DLD1 (cell line): ENCODE results near the gene HAPLN3.

ENCODE experiments used
- in situ Hi-C: cut with HindIII; loops from 2 replicates; pipeline ENCODE4 v1.10.0; 2017; ENCODE audit warnings: low sequenced_read_pairs

Gene HAPLN3

DNA sequence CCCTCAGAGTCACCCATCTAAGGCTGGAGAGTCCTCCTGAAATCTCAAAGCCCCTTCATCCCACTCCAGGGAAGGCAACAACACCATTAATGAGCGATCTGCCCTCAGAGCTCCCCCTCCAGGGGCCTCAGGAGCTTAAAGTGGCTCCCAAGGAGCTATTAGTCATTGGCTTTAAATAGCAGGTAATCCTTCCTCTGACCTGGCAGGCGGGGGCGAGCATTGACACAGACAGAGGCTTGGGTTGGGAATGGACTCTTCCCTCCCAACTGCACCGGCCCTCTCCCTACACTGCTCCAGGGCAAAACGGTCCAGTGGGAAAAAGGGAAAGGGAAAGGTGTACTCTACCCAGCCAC is 16.4 kb upstream of the HAPLN3 start:
- in situ Hi-C loops, result no loop called here

DNA sequence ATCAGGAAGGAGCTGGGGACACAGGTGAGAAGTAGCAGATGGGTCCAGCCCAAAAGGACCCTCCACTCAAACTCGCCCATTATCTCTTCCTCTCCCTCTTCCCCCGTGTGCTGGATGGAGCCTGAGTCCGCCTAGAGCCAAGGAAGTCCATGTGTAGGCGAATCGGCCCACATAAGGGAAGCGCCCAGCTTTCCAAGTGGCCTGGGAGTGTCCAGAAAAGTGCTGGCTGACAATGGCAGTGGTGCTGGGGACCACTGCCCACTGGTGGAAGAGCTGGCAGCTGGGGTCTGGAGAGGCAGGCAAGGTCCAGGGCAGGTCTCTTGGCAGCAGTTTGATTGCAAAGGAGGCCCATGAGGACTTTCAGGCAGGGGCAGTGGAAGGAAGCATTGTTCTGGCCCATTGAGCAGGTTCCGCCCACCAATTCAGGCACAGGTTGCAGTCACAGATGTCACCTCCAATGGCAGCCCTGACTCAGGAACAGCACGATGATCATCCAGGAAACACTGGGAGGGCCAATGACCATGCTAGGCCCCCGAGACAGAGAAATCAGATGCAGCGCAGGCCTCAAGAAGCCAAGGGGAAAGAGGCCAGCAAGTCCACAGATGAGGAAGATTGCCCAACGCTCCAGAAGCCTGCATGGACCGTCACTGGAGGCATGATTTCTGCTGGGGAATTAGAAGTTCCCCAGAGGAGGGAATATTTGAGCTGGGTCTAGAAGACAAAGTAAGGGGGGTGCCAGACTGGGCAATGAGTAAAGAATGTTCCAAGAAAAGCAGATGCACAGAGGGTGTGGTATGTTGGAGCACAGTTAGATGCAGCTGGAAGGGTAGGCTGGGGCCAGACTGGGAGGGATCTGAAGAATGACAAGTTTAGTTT is 14.8 kb upstream of the HAPLN3 start:
- in situ Hi-C loops, result loop anchor here (5.0 kb wide), 1 partner anchor 107 kb away; no protein-coding TSS in a partner anchor

DNA sequence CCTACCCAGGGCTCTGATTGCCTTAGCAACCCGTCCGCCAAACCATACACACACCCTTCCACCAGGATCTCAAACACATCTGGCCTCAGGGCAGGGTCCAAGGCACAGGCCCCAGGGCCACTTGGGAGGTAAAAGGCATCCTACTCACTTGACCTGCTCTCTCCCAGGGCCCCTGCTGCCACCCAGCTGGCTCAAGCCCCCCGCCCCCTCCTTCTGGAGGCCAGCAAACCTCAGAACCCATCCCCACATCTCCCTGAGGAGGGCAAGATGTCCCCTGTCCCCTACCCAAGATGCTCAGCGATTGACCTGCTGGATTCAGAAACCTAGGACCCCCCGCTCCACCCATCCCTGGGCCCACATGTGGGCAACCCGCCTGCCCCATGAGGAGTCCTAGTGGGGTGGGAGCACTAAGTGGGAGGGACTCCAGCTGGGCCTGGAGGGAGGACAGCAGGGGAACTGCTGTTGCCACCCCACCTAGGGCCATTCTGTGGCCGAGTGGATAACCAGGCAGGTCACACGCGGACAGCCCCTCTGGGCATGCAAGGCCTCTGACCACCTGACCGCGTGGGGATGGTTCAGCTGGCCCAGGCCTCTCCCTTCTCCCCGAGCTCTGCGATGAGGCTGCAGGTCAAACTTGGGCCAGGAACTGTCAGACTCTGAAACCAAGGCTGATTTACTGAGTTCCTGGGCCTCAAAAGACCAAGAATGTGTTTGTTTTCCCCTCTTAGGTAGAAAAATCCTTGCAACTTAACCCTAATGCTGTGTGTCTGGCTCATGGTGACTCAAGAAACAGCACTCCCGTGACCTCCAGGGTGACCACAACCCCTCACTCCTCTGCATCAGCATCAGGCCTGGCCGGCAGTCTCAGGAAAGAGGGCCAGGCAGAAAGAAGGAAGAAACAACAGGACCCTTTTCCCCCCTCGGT is 13.6 kb upstream of the HAPLN3 start:
- in situ Hi-C loops, result loop anchor here (5.0 kb wide), 1 partner anchor 108 kb away; no protein-coding TSS in a partner anchor

DNA sequence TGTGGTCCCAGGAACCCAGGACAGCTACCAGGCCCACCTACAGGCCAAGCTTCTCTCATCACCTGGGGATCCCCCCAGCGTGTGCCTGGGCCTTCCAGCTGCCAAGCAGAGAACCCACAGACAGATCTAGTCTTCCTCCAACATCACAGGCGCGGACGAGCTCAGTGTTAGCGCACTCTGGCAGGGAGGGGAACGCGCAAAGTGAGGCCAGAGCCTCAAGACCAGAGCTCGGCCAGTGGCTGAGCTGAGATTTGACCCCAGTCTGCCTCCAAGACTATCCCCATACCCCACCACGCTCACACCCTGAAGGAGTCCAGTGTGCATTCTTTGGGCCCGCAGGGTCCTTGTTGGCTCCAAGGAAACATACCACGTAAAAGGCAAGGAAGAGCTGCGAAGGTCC is 12.8 kb upstream of the HAPLN3 start:
- in situ Hi-C loops, result loop anchor here (5.0 kb wide), 1 partner anchor 109 kb away; no protein-coding TSS in a partner anchor

DNA sequence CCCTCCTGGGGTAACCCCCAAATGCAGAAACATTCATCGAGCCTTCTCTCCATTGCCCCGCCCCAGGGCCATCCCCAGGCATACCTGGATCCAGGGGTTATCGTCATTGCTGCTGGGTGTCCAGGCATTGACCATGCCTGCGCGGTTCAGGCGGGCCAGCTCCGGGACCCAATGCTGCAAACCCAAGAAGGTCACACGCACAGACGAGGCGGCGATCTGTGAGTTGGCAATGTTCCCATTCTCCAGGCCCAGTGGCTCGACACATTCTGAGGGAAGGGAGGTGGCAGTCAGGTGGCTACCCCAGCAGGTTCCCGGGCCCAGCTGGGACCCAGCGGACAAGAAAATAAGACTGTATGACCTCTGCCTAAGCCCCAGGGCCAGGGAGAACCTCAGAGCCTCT is 11.8 kb upstream of the HAPLN3 start:
- in situ Hi-C loops, result loop anchor here (5.0 kb wide), 1 partner anchor 110 kb away; no protein-coding TSS in a partner anchor

DNA sequence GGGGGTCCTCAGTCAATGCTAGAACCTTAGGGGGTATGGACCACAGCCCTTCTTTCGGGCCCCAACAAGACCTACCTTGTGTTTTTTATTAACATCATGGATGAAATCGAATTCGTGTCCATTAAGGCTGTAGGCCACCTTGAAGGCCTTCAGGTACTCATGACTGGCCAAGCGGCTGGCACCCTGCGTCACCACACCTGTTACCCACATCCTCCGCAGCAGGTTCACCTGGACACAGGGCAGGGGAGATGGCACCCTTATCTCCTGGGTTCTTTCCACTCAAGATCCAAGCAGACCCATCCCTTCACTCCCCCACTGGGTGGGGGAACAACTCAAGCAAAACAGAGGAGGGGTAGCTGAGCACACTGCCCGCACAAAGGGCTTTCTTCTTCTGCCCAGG is 11.2 kb upstream of the HAPLN3 start:
- in situ Hi-C loops, result loop anchor here (5.0 kb wide), 1 partner anchor 111 kb away; no protein-coding TSS in a partner anchor

DNA sequence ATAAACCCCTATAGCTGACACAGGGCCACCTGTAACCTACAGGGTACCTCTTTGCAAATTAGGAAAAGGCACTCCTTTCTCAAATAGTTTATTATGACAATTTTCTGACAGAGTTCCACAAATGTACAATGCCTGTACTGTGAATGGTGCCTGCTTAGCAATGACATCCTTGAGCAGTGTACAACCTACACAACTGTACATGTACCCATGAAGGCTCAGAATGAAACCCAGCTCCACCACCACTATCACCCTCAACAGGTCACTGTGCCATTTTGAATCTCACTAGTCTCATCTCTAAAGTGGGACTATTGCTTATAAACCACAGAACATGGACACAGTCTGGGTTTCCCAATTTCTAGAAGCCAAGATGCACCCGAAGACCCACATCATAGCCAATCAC is 10.8 kb upstream of the HAPLN3 start:
- in situ Hi-C loops, result loop anchor here (5.0 kb wide), 1 partner anchor 111 kb away; no protein-coding TSS in a partner anchor

DNA sequence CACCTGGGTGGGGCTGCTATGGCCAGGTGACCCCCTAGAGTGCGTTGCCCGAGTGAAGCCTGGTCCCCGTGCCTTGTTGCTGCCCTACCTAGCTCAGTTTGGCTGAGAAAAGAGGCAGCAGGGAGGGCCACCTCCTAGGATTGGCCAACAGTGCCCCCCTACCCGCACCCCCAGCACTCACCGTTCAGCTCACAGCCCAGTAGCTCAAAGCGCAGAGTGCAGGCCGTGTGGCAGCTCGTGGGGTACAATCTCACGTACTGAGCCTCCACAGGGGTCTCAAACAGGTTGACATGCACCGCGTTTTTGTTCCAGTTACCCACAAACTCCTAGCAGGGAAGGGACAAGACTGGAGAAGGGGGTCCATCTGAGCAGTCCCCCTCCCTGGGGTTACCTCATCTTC is 10.2 kb upstream of the HAPLN3 start:
- in situ Hi-C loops, result loop anchor here (5.0 kb wide), 1 partner anchor 112 kb away; no protein-coding TSS in a partner anchor

DNA sequence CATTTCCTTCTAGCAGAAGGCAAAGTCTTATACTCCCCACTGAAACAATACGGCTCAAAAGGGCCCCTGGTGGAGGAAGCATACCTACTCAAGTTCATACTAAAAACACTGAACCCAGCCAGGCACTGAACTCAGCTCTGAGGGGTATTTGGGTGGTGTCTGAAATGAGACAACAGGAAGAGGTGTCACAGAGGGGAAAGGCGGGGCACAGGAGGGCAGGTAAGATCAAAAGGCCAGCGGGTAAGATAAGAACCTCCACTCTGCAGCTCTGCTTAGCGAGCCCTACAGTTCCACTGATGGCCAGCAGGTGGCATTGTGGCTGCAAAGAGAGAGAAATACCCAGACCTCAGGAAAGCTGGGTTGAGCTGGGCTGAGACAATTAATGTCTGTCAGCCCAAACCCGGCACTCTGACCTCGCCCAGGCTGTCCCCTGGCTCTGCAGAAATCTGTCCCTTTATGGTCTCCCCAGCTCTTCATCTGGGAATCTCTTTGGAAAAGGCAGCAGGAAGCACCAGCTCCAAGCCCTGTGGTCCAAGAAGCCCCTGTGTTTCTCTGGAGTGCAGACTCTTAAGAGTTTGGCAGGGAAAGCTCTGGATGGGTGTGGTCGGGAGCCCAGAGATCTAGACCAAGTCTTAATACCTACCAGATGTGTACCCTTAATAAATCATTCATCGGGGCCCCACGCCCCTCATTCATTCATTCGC is 9.4 kb upstream of the HAPLN3 start:
- in situ Hi-C loops, result loop anchor here (5.0 kb wide), 1 partner anchor 113 kb away; no protein-coding TSS in a partner anchor

DNA sequence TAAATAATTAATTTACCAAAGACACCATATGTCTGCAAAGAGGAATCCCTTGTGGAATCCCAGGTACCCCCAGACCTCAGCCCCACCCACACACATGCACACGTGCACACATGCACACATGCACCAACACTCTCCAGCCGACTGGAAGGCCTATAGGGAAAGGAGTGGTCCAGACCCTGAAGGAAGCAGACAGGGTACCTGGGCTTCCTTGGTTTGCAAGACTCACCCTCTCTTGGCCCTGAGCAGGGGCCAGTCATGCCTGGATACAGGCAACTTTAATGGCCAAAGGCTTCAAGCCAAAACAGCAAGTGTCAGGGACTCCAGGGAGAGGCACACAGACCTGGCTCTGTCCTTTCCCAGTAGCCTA is 8.9 kb upstream of the HAPLN3 start:
- in situ Hi-C loops, result no loop called here

DNA sequence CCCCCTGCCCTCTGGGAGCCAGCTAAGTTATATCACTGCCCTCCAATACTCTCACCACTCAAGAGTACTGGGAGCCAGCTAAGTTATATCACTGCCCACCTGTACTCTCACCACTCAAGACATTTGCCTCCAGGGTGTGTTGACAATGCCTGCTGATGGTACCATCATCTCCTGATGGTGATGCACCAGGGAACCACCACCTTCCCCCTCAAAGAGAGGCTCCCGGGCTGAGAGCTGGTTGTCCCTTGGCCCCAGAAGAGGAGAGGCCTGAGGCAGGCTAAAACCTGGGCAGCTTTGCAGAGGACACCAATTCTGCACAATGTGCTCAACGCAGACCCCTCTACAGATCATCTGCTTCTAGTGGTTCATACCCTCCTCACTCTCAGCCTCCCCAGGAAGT is 7.5 kb upstream of the HAPLN3 start:
- in situ Hi-C loops, result no loop called here

DNA sequence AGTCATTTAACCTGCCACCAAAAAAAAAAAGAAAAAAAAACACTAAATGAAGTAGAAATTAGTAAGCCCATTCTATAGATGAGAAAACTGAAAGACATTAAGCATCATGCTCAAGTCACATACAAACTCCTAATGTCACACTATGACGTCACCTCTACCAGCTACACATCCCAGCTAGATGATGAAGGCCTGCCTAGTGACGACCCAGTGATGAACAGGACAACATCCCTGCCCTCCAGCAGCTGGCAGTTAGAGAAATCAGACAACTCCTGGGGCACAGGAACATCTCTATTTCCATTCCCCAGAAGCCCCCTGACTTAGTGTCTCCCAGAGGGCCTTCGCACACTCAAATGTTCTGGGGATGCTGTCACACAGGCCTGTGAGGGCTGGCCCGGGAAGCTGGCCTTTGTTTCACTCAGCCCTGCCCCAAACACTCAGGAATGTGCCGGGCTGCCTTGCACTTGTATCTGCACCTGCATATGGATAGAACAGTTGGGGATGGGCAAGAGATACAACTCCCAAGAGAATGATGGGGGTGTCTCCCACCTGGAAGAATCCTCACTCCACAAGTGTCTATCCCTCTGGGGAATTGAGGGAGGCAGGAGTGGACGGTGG is 7.0 kb upstream of the HAPLN3 start:
- in situ Hi-C loops, result no loop called here

DNA sequence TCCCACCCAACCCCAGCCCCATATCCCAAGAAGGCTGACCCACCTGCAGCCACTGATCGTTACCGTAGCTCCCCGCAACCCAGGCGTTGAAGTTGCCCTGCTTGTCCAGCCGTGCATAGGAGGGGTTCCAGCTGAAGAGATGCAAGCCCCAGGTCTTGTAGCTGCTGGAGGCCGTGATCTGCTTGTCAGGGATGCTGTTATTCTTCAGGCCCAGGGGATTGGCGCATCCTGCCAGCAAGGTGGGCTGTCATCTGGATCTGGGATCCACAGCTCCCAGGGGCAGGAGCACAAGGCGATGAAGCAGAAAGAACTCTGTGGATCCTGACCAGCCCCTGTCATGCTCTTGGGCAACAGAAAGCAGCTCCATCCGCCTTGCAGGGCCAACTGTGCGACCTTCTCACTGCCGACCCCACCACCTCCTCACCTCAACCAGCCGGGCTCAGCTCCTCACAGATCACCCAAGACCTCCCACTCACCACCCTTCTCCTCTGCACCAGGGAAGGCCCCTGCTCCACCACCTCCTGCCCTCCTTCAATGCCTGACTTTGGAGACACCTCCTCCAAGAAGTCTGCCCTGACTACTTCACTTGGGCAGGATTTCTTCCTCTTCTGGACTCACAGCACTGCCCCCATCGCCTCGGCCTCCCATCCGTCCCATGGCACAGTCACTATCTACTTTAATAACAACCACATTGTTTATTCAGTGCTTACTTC is 6.3 kb upstream of the HAPLN3 start:
- in situ Hi-C loops, result no loop called here

DNA sequence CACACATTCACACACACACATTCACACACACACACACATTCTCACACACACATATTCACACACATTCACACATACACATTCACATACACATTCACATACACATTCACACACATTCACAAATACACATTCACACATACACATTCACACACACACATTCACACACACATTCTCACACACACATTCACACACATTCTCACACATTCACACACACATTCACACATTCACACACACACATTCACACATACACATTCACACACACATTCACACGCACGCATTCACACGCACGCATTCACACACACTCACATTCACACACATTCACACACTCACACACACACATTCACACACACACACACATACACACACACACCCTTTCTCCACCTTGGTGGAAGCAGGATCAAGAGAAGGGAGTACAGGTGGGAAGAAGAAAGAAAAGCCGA is 5.7 kb upstream of the HAPLN3 start:
- in situ Hi-C loops, result no loop called here

DNA sequence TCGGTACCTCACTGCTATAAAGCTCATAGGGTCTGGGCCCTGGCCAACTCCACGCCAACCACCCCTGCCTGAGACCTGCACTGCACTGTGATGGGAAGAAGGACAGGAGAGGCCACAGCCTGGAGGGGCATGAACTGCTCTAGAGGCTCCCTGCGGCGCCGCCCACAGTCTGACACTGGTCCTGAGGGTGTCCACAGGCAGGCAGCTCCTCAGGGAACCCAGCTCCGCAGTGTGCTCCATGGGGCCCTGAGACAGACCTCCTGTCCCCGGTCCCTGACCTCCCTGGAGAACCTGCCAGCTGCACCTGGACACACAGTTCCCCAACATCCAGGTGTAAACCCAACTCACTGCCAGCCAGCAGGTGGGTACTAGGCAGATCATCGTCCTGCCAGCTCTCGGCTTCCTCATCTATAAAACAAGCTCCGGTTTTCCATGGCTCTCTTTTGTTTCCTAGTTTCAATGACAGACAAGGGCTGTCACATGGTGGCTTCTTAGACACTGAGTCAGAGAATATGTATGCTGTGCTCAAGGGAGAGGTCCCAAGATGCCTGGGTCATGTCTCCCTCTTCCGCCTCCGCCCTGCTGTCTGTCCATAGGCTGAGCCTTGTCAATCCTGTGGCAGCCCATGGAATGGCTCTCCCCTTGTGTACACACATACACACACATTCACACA is 5.1 kb upstream of the HAPLN3 start:
- in situ Hi-C loops, result no loop called here

DNA sequence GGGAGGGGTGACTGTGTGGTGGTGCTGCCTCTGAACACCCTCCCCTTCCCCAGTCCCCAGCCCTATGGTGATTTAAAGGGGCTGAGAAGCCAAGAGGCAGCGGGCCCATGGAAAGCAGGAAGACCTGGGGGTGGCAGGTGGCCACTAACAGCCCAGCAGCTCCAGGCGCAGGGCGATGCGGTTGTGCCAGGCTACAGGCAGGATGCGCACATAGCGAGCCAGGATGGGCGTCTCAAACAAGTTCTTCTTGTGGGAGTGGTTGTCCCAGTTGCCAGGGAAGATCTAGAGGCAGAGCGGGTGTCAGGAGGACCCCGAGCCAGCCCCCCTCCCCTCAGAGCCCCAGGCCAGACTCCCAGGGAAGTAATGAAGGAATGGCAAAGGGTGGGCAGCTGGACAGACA is 3.9 kb upstream of the HAPLN3 start:
- in situ Hi-C loops, result no loop called here

DNA sequence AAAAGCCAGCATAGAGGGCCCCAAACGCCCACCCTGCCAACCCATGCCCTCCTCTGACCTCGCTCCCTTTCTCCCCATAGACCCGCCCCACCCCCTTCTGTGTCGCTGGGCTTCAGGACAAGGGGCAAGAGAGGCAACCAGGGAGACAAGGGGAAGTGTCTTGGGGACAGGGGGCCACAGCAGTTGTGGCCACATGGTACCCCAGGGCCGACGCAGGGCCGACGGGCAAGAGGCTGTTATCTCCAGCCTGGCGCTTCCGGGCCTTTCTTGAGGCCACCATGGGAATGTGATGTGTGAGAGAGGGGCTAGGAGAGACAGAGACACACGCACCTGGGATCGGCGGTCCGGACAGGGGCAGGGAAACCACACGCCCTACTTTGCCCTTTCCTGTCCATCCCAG is 3.4 kb upstream of the HAPLN3 start:
- in situ Hi-C loops, result no loop called here

DNA sequence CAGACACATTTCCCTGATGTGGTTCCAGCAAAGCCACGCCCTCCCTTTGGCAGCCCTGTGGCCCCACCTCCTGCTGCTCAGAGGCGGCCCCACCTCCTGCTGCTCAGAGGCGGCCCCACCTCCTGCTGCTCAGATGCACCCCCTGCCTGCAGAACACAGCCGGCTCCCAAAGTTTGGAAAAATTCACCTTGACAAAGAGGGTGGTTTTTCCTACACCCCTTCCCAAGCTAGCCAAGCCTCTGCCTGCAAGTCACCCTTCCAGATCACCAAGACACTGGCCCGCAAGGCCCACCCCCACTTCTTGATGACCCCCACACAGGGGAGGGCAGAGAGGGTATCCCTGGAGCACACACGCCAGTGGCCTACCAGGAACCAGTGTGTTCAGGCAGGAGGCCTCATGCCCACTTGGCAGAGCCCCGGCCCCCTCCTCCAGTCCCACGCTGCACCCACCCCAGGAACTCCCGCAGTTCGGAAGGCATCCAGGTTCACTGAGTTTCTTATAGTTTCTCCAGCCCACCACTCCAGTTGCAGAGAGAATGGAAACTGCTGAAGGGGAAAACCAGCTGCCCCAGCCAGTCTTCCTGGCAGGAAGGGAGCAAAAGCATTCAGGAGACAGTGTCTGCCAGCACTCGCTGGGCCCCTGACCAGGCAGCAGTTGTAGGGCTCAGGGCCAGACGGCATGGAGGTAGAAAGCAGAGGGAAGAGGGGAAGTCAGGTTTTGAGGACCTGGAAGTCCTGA is 2.3 kb upstream of the HAPLN3 start:
- in situ Hi-C loops, result no loop called here

DNA sequence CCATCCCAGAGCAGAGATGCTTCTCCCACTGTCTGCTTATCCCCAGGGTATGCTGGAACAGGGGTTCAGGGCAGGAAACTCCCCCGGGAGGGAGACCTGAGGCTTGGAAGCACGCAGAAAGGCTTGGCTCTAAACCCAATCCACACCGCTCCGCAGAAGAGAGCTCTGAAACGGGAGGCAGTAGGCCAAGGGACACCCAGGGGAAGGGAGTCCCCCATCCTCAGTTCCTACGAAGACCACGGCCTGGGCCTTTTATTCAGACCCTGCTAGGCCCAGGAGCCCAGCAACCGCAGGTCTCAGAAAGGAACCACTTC is 1.8 kb upstream of the HAPLN3 start:
- in situ Hi-C loops, result no loop called here
